Measurements from ENCODE around the gene GNB3. TPM values are rescaled to one million over a fixed set of nuclear protein-coding genes. Genes with fewer than 3 reads are reported as not detected.

GNB3 gene
- total and polyA plus RNA-seq, 9 of the 15 experiments (the other 6 are each of a cell fraction or from before 2014, with no cell fraction given): 1.4 to 5.8 (median 2.0) TPM

DNA sequence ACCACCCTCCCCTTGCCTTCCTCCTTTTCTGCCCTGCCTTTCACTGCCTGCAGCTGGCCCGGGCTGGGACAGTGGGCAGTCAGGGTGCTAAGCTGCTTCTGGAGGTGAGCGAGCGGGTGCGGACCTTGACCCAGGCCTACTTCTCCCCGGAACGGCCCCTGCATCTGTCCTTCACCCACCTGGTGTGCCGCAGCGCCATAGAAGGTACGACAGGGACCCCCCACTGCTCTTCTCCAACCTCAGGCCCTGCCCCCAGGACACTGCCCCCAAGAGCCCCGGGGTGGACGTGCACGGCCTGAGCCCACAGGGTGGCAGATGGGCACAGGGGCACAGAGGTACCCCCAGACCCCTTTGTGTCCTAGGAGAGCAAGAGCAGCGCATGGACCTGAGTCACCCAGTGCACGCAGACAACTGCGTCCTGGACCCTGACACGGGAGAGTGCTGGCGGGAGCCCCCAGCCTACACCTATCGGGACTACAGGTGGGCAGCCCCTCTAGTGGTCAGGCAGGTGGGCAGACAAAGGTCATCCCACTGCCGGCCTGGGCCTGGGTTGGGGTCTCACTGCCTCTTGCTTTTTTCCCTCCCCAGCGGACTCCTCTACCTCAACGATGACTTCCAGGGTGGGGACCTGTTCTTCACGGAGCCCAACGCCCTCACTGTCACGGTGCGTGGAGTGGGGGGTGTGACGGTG lies 3.2 kb upstream of the GNB3 start:
- in situ Hi-C loops (cut with MboI): no loop called here
- H3K27me3 ChIP-seq (ENCODE audit: control insufficient read depth in 2 of 2, insufficient read depth in 2 of 2, low read length in 2 of 2): no peaks in the 10 kb centered on the region
- H3K9me3 ChIP-seq (replicated peaks; ENCODE audit: control insufficient read depth, insufficient read depth, low read depth, low read length): no peaks in the 10 kb centered on the region
- peaks cover 57% of the 10 kb centered on the region; the same call in 2 of the 3 replicates for H3K36me3 ChIP-seq (ENCODE audit: control insufficient read depth, insufficient read depth, low read length)
- H3K9ac ChIP-seq (ENCODE audit: insufficient read depth in 1 of 2, low read depth in 2 of 2, low read length in 2 of 2): no peak overlapping the region; a peak in 1 of 4 replicates
- TF ChIP-seq POLR2G (IDR thresholded peaks at IDR 0.05; ENCODE audit: low read depth, low read length) (peak; percentile 44), ETS2 (tag; IDR thresholded peaks at IDR 0.05; ENCODE audit: borderline replicate concordance, poor library complexity, severe bottlenecking) (no peak), RBFOX2 (IDR thresholded peaks at IDR 0.05; ENCODE audit: low read depth, low read length) (peak; percentile 42)
- no peaks in the 10 kb centered on the region for H3K79me2 ChIP-seq (ENCODE audit: control insufficient read depth, insufficient read depth, low read length)
- 88% methylated on average over 13 of the region's 26 CpGs for WGBS (ENCODE audit: insufficient coverage, low coverage, missing lambda C conversion rate)
- no peaks in the 10 kb centered on the region; the same call in 1 of the 2 replicates for H4K20me1 ChIP-seq (replicated peaks; ENCODE audit: control insufficient read depth, insufficient read depth, low read length)
- intact Hi-C loops (cut with micrococcal nuclease): no loop called here
- H3K4me2 ChIP-seq (ENCODE audit: insufficient read depth, low read length): no peak overlapping the region
- ChIA-PET CTCF (ENCODE audit: low intra/inter-chr PET ratio) (no interaction called here), POLR2A (interaction anchor here (0.6 to 1.2 kb wide), 5 partner anchors 9 to 858 kb away, joined by 3 to 5 read pairs (median 3); partner anchors contain the start of gene GDF3)
- H3K27ac ChIP-seq (ENCODE audit: extremely low read depth, low read depth, low read length): no peak overlapping the region
- BruUV-seq (replicated peaks): no TSS peak
- no peaks in the 10 kb centered on the region for H3K9me1 ChIP-seq (ENCODE audit: control insufficient read depth, insufficient read depth, low read length)
- H2AFZ ChIP-seq (ENCODE audit: low read depth, low read length): no peak overlapping the region
- H3K4me3 ChIP-seq: no peak overlapping the region
- no peak for DNase-seq (ENCODE audit: extremely low read depth in 1 of 4, low spot score in 3 of 4)
- no peak for ATAC-seq
- H3K4me1 ChIP-seq (replicated peaks in 1 of 2; ENCODE audit: control insufficient read depth in 2 of 2, insufficient read depth in 2 of 2, low read length in 2 of 2): peaks cover 3 to 39% of the 10 kb centered on the region in 2 experiments; a peak in 4 of 5 replicates
- no peak for FAIRE-seq

DNA sequence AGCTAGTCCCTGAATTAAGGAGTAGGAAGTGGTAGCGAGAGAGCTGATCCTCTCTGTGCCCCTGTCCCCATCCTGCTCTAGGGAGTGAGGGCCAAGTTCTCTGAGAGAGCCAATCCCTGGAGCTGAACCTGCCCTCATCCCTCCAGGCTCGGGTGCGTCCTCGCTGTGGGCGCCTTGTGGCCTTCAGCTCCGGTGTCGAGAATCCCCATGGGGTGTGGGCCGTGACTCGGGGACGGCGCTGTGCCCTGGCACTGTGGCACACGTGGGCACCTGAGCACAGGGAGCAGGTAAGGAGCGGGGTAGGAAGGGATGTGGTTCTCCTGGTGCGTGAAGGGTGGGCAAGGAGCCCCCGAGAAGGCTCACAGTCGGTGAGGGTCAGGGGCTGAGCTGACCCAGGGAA lies 1.9 kb upstream of the GNB3 start:
- Histone ChIP-seq H3K27me3 (ENCODE audit: control insufficient read depth in 2 of 2, insufficient read depth in 2 of 2, low read length in 2 of 2) (no peaks in the 10 kb centered on the region), H2AFZ (ENCODE audit: low read depth, low read length) (no peak overlapping the region), H3K9me3 (replicated peaks; ENCODE audit: control insufficient read depth, insufficient read depth, low read depth, low read length) (no peaks in the 10 kb centered on the region), H3K9ac (ENCODE audit: insufficient read depth in 1 of 2, low read depth in 2 of 2, low read length in 2 of 2) (no peak overlapping the region), H3K4me3 (no peak overlapping the region), H3K4me1 (replicated peaks in 1 of 2; ENCODE audit: control insufficient read depth in 2 of 2, insufficient read depth in 2 of 2, low read length in 2 of 2) (peaks cover 10 to 46% of the 10 kb centered on the region in 2 experiments; a peak in 4 of 5 replicates), H3K9me1 (ENCODE audit: control insufficient read depth, insufficient read depth, low read length) (no peaks in the 10 kb centered on the region), H3K36me3 (ENCODE audit: control insufficient read depth, insufficient read depth, low read length) (peaks cover 54% of the 10 kb centered on the region; the same call in 2 of the 3 replicates), H3K27ac (ENCODE audit: extremely low read depth, low read depth, low read length) (no peak overlapping the region), H3K79me2 (ENCODE audit: control insufficient read depth, insufficient read depth, low read length) (no peaks in the 10 kb centered on the region), H3K4me2 (ENCODE audit: insufficient read depth, low read length) (no peak overlapping the region), H4K20me1 (replicated peaks; ENCODE audit: control insufficient read depth, insufficient read depth, low read length) (no peaks in the 10 kb centered on the region; the same call in 1 of the 2 replicates)
- ATAC-seq (no peak), DNase-seq (ENCODE audit: extremely low read depth in 1 of 4, low spot score in 3 of 4) (no peak), FAIRE-seq (no peak)
- in situ Hi-C loops (cut with MboI) (no loop called here), intact Hi-C loops (cut with micrococcal nuclease) (no loop called here)
- POLR2A ChIA-PET: interaction anchor here (0.7 to 4.7 kb wide), 5 partner anchors 8 to 225 kb away, joined by 3 to 39 read pairs (median 8); partner anchors contain the start of genes CDCA3, TPI1 and USP5
- CTCF ChIA-PET (ENCODE audit: low intra/inter-chr PET ratio): no interaction called here
- 87% methylated on average over 14 of the region's 16 CpGs for WGBS (ENCODE audit: insufficient coverage, low coverage, missing lambda C conversion rate)
- BruUV-seq (replicated peaks): no TSS peak
- TF ChIP-seq TEAD1 (CRISPR knock-in tag; IDR thresholded peaks at IDR 0.05): no peak
- no peak for TF ChIP-seq ZNF121 (CRISPR knock-in tag; conservative IDR thresholded peaks at IDR 0.05)
- TF ChIP-seq, protein P1, sequence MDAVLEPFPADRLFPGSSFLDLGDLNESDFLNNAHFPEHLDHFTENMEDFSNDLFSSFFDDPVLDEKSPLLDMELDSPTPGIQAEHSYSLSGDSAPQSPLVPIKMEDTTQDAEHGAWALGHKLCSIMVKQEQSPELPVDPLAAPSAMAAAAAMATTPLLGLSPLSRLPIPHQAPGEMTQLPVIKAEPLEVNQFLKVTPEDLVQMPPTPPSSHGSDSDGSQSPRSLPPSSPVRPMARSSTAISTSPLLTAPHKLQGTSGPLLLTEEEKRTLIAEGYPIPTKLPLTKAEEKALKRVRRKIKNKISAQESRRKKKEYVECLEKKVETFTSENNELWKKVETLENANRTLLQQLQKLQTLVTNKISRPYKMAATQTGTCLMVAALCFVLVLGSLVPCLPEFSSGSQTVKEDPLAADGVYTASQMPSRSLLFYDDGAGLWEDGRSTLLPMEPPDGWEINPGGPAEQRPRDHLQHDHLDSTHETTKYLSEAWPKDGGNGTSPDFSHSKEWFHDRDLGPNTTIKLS (IDR thresholded peaks at IDR 0.05; ENCODE audit: borderline replicate concordance, low read depth): no peak
- no peak for TF ChIP-seq TAL1 (IDR thresholded peaks at IDR 0.05)
- TF ChIP-seq, protein P2, sequence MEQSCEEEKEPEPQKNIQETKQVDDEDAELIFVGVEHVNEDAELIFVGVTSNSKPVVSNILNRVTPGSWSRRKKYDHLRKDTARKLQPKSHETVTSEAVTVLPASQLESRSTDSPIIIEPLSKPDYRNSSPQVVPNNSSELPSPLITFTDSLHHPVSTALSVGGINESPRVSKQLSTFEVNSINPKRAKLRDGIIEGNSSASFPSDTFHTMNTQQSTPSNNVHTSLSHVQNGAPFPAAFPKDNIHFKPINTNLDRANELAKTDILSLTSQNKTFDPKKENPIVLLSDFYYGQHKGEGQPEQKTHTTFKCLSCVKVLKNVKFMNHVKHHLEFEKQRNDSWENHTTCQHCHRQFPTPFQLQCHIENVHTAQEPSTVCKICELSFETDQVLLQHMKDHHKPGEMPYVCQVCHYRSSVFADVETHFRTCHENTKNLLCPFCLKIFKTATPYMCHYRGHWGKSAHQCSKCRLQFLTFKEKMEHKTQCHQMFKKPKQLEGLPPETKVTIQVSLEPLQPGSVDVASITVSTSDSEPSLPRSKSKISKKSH (CRISPR knock-in tag; IDR thresholded peaks at IDR 0.05): no peak

All from K562 (cell line).